Stimulated activated CD8-positive, alpha-beta memory T cell treated with anti-CD3 and anti-CD28 coated beads, Interleukin-15, amount 100 ng/mL, for 4 hours (primary cell): ENCODE measurements around the gene MNAT1.
"Not testable (repeated sequence)": the region's sequence is repeated elsewhere in the genome, so short reads cannot be mapped to it uniquely, and the experiment has no call there.

ENCODE experiments used
- DNase-seq, 2 donors: peaks; one replicate each; pipeline ENCODE4 v3.0.0-alpha.2; 2020; ENCODE audit warnings: low read depth in 2 of 2

The MNAT1 gene

DNA sequence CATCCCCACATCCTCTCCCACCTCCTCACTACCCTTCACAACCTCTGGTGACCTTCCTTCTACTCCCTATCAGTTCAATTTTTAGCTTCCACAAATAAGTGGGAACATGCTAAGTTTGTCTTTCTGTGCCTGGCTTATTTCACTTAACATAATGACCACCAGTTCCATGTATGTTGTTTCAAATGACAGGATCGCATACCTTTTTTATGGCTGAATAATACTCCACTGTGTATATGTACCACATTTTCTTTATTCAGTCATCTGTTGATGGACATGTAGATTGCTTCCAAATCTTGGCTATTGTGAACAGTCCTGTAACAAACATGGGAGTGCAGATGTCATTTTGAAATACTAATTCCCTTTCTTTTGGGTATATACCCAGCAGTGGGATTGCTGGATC lies 147.7 kb downstream of the MNAT1 start:
- DNase-seq: no peak

GRCh38 chr14:60884134-60884533 lies 149.6 kb downstream of the MNAT1 start:
- no peak for DNase-seq

DNA sequence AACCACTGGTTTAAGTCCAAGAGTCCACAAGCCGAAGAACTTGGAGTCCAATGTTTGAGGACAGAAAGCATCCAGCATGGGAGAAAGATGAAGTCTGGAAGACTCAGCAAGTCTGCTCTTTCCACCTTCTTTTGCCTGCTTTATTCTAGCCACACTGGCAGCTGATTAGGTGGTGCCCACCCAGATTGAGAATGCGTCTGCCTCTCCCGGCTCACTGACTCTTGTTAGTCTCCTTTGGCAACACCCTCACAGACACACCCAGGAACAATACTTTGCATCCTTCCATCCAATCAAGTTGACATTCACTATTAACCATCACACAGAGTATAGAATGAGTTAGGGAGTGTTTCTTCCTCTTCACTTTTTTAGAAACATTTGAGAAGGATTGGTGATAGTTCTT lies 156.1 kb downstream of the MNAT1 start:
- DNase-seq: not testable (repeated sequence)

DNA sequence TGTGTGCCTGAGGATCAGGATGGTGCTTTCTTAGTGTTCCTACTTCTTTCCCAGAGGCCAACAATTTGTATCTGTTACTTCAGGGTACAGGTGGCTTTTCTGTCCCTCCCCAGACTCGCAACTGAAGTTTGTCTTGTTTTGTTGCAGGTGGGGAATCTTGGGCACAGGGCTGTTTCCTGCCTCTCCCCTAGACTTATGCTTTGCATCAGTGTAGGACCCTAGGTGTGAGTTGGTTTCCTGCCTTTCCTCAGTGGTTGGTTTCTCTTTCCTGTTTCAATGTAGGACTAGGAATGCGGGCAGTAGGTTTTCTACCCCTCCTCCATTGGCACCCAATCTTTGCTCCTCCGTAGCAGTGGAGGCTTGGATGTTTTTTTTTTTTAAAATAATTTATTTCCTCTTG lies 159.3 kb downstream of the MNAT1 start:
- DNase-seq: no peak

GRCh38 chr14:60904381-60904780 lies 169.8 kb downstream of the MNAT1 start:
- DNase-seq: no peak

GRCh38 chr14:60905923-60906322 lies 171.4 kb downstream of the MNAT1 start:
- no peak for DNase-seq

DNA sequence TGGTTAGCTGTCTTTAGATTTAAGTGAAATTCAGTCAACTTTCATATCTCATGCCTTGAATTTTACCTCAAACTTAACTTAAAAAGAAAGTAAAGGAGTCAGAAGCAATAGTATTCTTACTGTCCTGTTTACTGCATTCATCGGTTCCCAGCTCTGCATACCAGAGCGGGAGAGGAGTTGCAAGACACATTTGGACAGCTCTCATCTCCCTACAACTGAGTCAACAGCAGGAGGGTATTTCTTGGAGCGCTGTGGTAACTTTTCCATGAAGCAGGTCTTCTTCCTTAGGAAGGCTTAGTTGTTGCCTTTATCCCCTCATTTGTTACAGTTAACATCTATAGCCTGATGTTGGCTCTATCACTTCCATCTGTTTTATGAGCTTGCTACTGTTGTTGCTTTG lies 181.2 kb downstream of the MNAT1 start:
- no peak for DNase-seq

GRCh38 chr14:60922050-60922449 lies 187.5 kb downstream of the MNAT1 start:
- no peak for DNase-seq

DNA sequence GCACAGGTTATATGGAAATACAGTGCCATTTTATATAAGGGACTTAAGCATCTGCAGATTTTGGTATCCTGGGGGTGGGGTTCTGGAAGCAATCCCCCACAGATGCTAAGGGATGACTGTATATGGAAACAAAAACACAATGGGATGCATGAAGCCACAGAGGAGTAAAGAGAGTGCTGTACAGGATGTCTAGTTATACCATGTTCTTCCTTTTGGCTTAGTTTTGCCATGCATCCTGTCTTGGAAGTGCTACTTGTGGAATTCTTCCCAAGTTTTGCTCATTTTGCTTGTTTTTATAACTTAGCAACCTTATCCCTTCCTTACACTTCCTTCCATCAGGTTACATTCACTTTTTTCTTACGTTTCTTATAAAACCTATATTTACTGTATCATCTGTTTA lies 190.7 kb downstream of the MNAT1 start:
- no peak for DNase-seq

- DNase-seq: no peak
Observed at GRCh38 chr14:60926002-60926401, 191.4 kb downstream of the MNAT1 start.

- no peak for DNase-seq
Observed at GRCh38 chr14:60931218-60931617, 196.7 kb downstream of the MNAT1 start.

- no peak for DNase-seq
Observed at GRCh38 chr14:60933920-60934655, 199.5 kb downstream of the MNAT1 start.

DNA sequence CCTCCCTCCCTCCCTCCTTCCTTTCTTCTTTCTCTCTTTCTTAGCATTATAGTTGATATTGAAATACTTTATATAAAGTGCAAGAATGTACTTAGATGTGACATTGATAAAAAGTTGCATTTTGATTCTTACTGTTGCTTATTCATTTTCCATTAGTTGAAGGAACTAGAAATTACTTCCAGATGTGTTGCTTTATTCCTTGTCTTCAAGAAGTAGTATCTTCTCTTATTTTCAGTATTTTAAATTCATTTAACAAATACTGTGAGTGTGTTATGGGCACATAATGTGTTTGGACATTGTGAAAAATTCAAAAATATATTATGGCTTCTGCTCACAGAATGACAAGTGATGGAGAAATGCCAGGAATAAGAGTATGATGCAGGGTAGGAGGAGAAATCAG lies 200.8 kb downstream of the MNAT1 start:
- no peak for DNase-seq

DNA sequence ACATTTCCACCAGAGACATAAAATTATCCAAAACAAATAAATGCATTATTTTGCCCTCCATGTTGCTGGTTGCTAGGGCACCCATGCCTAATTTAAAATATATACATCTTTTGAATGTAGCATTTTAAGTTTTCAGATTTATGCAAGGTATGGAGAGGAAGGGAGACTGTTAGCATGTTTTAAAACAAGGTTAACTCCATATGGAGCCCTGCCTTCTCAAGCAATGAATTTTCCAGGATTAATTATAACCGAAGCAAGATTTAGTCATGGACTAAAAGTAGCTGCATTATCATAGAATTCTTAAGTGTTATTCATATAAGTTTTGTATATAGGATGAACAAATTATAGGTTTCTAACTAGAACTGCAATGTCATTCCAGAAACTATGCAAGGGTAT lies 209.1 kb downstream of the MNAT1 start:
- no peak for DNase-seq

DNA sequence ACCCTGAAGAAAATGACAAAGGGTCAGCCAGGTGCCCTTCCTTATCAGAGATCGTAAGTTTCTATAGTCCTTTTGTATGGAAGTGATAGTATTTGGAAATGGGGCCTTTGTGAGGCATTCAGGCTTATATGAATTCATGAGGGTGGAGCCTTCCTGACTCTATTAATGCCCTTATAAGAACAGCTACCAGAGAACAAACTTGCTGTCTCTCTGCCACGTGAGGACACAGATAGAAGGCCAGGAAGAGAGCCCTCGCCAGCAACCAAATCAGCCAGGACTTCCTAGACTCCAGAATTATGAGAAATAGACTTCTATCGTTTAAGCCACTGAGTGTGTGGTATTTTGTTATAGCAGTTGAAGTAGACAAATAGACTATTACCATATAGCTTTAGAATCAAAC lies 209.6 kb downstream of the MNAT1 start:
- DNase-seq: no peak

DNA sequence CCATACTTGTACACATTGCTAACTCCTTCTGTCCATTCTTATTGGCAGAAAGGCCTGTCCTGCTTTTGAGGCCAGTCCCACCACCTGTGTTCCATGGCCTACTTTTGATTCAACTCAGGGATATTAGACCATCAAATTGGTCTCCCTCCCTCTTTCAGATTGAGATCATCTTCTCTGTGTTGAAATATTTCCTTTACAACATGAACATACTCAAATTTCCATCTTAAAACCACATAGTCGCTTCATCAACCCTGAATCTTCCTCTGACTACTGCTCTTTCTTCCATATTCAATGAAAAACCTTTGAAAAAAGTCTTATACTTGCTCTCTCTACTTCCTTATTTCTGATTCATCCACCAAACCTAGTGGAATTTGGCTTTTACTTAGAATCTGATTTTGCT lies 211.4 kb downstream of the MNAT1 start:
- no peak for DNase-seq

DNA sequence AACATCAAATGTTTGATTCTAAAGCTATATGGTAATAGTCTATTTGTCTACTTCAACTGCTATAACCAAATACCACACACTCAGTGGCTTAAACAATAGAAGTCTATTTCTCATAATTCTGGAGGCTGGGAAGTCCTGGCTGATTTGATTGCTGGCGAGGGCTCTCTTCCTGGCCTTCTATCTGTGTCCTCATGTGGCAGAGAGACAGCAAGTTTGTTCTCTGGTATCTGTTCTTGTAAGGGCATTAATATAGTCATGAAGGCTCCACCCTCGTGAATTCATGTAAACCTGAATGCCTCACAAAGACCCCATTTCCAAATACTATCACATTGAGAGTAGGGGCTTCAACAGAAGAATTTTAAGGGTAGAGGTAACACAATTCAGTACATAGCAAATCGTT lies 212.2 kb downstream of the MNAT1 start:
- DNase-seq: no peak

- DNase-seq: no peak
Observed at GRCh38 chr14:60951776-60952435, 217.3 kb downstream of the MNAT1 start.

- no peak for DNase-seq
Observed at GRCh38 chr14:60956202-60956601, 221.6 kb downstream of the MNAT1 start.

- DNase-seq: no peak
Observed at GRCh38 chr14:60956632-60957031, 222.1 kb downstream of the MNAT1 start.

DNA sequence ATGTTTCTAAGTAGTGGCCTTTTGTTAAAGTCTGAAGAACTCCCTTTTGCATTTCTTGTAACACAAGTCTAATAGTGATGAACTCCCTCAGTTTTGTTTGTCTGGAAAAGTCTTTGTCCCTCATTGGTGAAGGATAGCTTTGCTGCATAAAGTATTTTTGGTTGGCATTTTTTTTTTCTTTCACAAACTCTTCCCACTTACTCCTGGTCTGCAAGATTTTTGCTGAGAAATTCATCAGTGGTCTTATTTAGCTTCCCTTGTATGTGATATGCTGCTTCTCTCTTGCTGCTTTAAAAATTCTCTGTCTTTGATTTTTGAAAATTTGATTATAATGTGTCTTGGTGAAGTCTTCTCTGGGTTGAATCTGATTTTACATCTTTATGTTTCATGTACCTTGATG lies 223.6 kb downstream of the MNAT1 start:
- no peak for DNase-seq

GRCh38 chr14:60963761-60964160 lies 229.2 kb downstream of the MNAT1 start:
- DNase-seq: no peak

DNA sequence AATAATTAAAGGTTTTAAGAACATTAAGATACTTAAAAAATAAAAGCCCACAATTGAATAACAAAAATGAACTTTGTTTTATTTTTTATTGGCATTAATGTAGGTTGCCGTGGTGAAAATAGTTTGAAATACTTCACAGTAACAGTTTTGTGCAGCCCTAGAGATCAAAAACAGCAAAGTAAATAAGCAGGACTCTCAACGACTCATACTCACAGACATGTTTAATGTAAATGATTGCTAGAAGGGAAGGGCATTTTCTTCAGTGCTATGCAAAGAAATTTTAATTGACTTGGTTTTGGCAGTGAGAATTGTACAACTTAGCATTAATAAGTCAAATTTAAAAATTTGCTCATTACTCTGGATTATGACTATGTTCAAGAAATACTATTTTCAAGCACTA lies 230.3 kb downstream of the MNAT1 start:
- DNase-seq: no peak

- DNase-seq: no peak
Observed at GRCh38 chr14:60965402-60965801, 230.8 kb downstream of the MNAT1 start.
